HG03439 (cell line): Measurements from ENCODE around the gene RTN4R.

Experiments used
- ATAC-seq: cut with Tn5 transposase; IDR thresholded peaks from one replicate; pipeline ENCODE4 v1.9.1; 2021; ENCODE audit warnings: mild to moderate bottlenecking, moderate library complexity; ENCODE audit not compliant: unreplicated experiment

RTN4R gene

DNA sequence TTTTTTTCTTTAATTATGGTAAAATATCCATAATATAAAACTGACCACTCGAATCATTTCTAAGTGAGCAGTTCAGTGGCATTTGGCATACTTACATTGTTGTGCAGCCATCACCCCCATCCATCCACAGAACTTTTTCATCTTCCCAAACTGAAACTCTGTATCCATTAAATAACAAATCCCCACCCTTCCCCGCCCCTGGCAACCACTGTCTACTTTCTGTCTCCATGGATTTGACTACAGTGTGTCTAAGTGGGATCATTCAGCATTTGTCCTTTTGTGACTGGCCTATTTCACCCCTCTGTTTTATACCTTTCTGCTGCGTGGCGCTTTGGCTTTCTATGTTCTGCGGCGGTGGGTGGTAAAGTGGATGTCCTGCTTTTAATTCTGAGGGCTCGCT, 49.1 kb downstream of the RTN4R start:
- no peak for ATAC-seq

GRCh38 chr22:20218326-20218872, 49.7 kb downstream of the RTN4R start:
- no peak for ATAC-seq

GRCh38 chr22:20217563-20217962, 50.6 kb downstream of the RTN4R start:
- no peak for ATAC-seq

GRCh38 chr22:20216863-20217499, 51.1 kb downstream of the RTN4R start:
- no peak for ATAC-seq

DNA sequence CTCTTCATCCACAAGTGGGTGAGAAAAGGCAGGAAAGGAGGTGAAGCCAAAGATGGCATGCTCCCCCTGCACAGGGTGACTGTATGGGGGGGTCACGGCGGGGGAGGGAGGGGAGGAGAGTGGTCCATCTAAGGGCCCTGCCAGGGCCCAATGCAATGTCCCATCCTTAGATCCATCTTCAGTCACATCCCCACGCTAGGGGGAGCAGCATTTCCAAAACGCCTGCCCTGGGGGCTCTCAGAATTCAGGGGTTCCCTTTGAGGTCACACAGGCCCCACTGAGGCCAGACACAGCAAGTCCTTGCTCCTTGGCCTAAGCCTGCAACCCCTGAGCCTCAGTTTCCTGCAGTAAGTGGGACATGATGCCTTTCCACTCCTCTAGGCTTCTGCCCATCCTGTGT, 52.4 kb downstream of the RTN4R start:
- ATAC-seq: no peak

GRCh38 chr22:20214853-20215252, 53.3 kb downstream of the RTN4R start:
- no peak for ATAC-seq

DNA sequence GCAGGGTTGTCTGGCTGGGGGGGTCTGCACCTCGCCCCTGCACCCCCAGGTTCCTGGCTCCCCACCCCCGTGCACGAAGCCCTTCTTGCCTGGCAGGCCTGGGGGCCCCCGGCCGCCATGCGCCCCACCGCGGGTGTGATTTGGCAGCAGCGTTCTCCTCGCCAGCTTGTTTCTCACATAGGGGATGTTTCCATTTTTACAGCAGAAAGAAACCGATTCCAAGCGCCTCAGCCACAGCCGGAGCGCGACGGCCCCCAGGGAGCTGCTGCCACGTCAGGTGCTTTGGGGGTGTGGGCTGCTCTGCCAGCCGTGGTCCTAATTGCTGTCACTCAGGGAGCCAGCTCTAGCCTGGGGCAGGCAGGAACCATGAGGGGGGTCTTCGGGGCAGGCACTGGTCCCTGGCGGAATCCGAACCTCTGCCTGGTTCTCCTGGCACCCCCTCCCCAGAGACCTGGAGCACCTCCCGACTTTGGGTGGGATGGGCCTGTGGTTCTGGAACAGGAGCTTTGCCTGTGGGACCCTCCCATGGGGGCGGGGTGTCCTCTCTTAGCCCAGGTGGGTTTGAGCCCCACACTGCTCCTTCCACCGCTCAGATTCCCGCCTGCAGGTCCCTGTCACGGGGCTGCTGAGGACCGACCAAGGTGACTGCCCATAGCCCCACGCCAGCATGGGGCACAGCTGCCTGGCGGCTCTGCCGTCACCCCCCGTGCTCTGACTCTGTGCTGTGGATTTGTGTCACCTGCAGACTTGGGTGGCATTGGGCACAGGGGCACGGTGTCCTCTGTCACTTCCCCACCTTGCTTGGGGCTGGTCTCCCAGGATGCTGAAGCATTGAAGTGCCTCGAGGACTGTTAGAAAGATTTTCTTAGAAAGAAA, 54.0 kb downstream of the RTN4R start:
- no peak for ATAC-seq

GRCh38 chr22:20212754-20213699, 55.1 kb downstream of the RTN4R start:
- ATAC-seq: no peak

GRCh38 chr22:20211997-20212753, 55.9 kb downstream of the RTN4R start:
- ATAC-seq: no peak

DNA sequence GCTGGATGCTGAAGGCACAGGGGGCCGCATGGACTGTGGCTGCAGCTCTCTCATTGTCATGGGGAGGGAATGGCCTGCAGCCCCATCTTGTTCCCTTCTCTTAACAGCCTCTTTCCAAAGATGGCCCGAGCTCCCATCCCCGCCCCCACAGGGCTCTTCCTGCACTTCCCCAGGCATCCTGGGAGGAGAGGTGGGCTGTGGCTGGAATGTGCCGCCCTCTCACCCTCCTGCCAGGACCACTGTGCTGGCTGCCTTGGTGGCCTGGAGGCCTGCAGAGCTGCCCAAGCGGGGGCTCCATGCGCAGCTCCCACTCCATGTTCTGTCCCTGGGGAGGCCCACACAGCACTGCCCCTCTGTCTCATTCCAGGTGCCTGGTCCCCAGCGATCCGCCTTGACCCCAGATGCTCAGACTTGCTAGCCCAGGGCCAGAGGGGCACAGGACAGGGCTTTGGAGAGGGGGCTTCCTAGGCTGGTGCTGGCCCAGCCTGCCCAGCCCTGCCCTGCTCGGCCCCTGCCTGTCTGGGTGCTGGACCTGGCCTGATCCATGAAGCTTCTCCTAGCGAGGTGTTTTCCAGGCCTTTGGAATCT, 56.6 kb downstream of the RTN4R start:
- ATAC-seq: no peak

GRCh38 chr22:20210473-20211059, 57.6 kb downstream of the RTN4R start:
- ATAC-seq: no peak

GRCh38 chr22:20209761-20210250, 58.3 kb downstream of the RTN4R start:
- no peak for ATAC-seq

- no peak for ATAC-seq
These were observed 59.3 kb downstream of the RTN4R start for GRCh38 chr22:20208713-20209310.

- ATAC-seq: no peak
These were observed 60.7 kb downstream of the RTN4R start for GRCh38 chr22:20207277-20208025.

DNA sequence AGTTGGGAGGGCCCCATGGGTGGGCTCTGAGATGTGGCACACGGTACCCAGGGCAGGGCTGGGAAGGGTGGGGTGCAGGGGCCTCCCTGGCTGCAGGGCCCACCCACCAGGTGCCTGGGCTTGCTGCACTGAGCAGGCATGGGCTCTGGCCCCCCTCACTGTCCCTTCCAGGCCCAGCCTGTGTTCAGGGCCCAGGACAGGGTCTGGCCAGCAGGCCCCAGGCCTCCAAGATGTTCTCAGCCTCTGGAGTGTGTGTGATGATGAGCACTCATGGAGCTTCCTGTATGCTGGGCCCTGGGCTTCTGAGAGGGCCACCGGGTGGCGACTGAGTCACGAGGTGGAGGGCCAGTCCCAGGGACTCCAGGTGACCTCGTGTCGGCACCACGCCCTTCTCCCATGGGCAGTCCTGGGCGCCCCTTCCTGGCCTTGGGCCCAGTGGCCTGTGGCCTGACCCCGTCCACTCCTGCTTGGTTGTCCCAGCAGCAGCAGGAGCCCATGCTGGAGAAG, 61.4 kb downstream of the RTN4R start:
- ATAC-seq: no peak

GRCh38 chr22:20205964-20206708, 62.0 kb downstream of the RTN4R start:
- no peak for ATAC-seq

GRCh38 chr22:20205464-20205963, 62.6 kb downstream of the RTN4R start:
- no peak for ATAC-seq
